A172 (cell line): ENCODE measurements around the gene OTOP2. TPM values are rescaled to one million over a fixed set of nuclear protein-coding genes. Genes with fewer than 3 reads are reported as not detected.
"Not testable (repeated sequence)": the region's sequence is repeated elsewhere in the genome, so short reads cannot be mapped to it uniquely, and the experiment has no call there.

Experiments
- DNase-seq: peaks from one replicate; pipeline ENCODE4 v3.0.0-alpha.2; 2015; ENCODE audit warnings: low spot score
- total RNA-seq: library from RNA; depleted of rRNA; stranded (reverse); fragments of >200 nt; shearing (Covaris generic); gene quantifications from 2 replicates; pipeline ENCODE4 v1.2.3, GENCODE V29; 2014

OTOP2 gene
- total RNA-seq, 1 experiment from 2014 or later, result not detected

DNA sequence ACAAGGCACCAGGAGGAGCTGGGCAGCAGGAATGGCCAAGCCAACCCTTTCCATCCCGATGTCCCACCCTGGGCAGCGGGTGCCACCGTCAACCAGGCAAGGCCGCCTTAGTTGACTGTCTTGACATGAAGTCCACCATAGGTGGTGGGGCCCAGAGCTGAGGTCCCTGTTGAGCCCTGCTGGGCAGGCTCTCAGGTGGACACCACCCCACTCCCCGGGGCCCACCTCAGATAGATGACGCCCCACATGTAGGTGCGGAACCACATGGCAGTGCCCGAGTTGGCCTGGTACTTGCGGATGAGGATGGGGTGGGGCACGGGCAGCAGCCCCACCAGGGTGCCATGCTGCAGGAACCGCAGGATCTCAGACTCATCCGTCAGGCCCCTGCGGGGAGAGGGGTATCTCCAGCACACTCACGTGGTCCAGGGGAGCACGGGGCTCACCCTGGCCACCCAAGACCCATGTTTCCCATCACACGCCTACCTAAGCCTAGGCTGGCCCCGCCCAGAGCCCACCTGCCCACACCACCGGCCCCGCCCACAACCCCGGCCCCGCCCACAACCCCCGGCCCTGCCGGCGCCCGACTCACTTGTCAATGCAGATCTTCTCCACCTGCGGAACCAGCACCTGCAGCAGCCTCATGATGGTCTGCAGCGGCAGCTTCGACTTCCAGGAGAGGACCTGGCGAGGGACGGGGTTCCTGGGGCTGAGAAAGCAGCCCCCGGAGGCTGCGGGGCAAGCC is 27.8 kb downstream of the OTOP2 start:
- no peak for DNase-seq

DNA sequence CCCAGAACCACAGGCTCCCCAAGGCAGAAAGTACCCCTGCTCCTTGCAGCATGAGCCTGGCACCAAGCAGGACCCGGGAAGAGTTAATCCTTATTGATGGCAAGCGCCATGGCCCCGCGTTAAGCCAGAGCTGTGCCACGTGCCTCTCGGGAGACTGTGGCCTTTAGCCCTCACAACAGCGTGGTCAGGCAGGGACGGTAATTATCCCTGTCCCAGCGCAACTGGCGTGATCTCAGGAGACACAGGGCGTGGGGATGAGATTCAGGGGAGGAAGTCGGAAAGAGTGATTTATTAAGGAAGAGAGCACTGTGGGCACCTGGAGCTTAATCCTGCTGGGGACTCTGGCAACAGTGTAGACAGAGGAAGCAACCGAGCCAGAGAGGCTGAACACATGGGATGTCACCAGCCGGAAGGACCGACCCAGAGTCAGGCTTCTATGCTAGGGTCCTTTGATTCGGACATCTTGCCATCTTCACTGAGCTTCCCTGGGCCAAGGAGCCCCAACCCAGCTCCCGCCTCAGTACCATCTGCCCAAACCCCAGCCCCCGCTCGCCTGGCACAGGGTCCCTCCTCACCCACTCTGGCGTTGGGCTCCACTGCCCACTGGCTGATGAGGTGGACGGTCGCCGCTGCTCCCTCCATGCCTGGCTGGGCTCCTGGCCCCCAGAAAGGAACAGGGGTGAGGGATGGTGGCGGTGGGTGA is 28.5 kb downstream of the OTOP2 start:
- no peak for DNase-seq

DNA sequence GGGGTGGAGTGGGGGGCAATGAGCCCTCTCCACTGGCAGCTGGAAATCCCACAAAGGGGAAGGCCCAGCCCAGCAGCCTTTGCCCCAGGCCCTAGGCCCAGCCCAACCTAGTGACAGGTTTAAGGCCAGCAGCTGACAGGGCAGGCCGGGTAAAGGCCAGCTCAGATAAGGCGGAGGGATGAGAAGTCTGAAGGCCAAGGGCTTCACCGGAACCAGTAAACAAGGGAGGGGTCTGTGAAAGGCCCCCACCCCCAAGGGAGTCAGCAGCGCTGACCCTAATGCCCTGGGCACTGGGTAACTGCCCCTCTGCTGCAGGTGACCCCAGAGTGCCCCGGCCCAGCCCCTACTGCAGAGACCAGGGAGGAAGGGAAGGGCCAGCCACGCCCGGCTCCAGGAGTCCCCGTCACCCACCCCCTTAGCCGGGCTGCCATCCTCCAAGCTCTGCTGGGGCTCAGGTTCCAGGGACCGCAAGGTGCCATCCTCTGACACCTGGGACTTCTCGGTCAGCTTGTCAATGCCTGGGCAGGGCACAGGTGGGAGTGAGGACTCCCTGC is 29.1 kb downstream of the OTOP2 start:
- no peak for DNase-seq

DNA sequence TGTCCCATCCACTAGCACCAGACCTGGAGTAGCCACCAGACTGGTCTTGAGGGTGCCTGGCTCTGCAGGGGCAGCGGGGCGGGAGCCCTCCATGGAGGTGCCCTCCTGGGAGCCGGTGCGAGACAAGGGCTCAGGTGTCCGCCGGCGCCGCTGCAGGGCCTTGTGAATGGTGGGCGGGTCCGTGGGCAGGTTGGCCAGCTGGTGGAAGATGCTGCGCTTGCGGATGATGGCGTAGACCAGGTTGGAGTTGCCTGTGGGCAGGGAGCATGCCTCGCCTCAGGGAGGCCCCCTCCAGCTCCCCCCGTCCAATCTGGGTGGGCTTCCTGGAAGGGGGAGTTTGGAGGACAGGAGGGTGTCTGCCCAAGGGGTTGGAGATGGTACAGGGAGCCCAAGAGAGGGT is 30.0 kb downstream of the OTOP2 start:
- DNase-seq, result no peak

DNA sequence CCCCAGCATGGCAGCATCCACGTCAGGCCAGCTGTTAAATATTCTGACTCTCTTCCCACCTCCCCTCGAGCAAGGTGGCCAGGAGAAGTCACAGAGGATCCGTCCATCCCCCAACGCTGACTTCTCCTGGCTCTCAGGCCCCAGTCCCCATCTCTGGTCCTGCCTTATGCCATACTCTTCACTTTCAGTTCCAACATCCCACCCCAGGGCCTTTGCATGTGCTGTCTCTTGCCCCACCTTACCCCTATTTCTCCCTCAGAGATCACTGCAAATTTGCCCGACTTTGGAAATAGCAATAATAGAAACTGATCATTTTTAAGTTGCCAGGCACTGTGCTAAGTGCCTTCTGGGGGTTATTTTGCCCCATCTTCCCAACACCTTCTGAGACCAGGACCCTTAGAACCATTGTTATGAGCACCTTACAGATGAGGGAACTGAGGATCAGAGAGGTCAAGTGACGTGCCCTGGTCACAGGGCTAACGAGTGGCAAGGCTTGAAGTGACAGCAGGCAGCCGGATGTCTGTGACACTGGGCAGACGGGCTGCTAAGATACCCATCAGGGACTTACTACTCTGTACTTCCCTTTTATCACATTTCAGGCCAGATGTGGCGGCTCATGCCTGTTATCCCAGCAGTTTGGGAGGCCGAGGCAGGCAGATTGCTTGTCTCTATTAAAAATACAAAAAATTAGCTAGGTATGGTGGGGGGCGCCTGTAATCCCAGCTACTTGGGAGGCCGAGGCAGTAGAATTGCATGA is 30.8 kb downstream of the OTOP2 start:
- DNase-seq, result no peak

DNA sequence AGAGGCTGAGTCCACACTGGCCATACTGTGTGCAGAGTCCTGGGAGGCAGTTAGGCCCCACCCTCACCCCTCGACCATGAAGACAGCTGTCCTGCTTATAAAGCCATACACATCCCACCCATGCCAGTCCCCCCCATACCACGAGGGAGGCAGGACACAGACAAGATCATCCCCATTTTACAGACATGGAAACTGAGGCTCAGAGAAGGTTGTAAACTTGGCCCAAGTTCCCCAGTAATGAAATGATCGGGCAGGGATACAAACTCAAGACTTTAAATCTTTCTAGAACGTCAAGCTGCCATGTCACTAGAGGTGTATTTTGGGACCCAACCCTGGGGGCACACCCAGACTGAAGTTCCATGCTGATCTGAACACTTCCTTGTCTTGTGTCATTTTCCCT is 32.0 kb downstream of the OTOP2 start:
- no peak for DNase-seq

DNA sequence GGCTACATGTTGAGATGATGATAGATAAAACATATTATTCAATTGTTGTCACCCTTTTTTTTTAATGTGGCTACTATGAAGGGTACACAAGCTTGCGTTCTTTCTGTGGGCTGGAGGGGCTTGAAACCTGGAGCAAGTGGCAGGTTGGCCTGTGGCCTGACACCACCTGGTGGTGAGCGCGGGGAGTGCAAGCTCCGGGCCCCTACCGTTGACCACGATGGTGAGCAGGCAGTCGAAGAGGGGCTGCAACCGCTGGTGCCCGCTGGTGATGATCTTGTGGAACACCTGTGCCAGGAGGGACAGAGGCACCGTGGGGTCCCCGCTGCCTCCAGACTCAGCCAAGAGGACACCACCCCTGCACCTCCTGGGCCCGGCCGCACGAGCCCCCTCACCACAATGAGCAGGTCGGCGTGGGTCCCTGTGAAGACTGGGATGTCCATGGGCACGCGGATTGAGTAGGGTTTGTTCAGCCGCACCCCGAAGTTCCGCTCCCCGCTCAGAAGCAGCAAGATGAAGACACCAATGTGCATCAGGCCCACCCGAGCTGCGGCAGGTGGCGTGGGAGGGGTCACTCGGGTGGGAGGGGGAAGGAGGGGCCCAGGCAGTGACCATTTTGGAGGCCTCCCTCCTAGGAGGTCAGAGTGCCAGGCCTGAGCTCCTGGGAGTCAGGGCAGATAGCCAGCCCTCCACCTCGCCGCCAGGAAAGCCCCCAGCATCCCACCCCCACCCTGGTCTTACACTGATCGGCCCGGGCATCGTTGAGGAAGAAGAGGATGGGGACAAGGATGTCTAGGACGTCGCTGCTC is 34.1 kb downstream of the OTOP2 start:
- DNase-seq, result peak; percentile 41

DNA sequence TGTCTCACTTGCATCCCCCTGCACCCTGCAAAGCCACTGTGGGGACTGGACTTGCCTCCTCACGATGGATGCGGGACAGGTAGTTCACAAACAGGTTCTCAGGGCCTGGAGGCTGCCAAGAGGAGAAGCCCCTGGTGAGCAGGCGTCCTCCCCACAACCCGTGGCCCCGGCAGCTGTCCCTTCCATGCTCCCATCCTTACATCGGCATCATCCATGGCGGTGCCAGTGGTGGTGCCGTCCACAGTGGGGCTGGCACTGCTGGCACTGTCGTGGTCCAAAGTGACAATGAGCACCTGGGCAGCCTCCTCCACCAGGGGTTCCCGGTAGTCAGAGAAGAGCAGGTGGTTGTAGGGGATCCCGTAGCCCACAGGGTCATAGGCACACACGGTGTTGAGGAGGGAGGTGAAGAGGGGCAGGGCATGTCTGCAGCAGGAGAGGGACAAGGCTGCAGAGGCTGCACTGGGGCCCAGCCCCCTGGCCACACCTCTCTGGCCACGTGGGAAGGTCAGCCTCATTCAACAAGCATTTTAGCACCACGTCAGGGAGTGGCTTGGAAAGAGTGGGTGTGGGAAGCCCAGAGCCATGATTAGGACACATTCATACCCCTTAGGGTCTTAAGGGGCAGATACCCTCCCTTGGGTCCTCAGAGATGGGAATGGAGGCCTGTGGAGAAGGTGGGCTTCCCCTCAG is 35.9 kb downstream of the OTOP2 start:
- DNase-seq, result peak; percentile 30

DNA sequence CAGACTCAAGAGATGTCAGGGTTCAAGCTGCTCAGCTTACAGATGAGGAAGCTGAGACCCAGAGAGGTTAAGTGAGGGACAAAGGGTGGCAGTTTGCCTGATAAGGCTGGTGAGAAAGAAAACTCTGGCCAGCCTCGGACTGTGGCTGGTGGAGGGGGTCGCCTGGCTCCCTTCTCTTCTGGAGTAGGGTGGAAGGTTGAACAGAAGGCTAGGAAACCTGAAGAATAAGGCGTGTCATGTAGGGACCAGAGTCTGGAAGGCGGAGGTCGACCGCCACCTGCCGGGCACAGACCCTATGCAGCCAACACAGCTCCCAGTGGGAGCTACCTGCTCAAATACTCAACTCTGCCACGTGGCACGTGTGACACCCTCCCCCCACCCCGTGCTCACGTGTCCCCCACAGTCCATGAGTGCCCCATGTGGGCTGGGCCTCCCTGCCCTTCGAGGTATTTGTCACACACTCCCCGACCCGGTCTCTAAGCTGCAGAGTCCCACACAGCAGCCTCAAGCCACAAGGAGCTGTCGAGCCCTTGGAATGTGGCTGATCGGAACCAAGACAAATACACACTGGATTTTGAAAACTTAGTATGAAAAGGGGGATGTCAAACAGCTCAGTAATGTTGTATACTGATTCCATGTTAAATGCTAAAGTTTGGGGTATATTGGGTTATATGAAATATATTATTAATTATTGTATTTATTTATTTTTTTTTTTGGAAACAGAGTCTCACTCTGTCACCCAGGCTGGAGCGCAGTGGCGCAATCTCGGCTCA is 36.7 kb downstream of the OTOP2 start:
- no peak for DNase-seq

DNA sequence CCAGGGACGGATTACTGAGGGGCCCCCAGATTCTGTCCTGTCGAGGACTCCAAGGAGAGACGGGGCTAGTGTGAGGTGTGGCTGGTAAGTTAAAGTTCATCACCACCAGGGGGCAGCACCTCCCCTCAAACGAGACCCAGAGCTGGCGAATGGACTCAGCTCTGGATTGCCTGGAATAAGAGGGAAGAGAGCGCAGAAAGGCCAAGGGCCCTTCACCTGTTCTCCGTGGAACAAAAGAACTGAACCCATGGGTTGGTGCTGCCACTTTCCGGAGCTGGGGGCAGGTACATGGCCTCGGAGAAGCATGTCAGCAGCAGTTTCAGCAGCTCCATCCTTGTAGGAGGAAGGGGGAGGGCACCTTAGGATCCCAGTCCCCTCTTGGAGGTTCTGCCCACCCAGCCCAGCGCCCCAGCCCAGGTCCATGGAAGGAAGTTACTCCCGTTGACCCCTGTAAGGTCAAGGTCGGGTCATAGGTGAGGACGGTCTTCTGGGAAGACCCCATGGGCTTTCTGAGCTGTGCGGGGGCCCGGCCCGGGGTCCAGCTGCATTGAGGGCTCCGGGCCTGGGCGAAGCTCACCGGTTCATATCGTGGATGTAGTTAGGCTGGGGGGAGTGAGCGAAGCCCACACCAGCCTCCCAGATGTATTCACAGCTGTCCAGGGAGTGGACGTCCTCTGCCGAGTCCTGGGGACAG is 37.7 kb downstream of the OTOP2 start:
- peak; percentile 82 for DNase-seq

DNA sequence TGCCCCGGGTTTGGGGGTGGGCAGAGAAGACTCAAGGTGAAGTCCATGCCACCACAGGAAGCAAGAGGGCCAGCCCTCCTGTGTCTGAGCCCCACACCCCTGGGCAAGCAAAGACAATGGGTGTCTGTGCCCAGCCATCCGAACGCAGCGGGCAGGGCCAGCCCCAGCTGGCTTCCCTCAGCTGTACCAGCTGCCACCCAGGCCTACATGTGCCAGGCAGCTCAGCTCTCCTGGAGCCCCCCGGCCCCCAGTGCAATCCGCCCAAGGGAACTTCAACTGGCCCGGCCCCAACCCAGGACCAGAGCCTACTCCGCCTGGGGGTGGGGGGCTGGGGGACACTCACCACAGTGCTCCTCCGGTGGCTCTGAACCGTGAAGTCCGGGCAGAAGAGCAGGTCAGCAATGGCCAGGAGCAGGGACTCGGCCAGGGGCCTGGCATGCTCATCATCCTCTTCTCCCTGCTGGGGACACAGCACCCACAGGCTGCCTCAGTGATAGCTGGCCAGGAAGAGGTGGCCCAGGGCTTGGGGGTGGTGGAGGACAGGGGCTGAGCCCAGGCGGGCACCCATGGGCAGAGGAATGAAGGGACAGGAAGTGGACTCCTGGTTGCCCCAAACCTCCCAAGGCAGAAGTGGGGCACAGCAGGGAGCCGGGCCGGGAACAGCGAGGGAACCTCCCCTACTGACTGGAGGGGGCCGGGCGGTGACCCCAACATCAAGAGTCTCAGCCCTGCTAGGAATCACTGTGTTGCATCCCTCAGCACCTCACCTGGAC is 38.7 kb downstream of the OTOP2 start:
- DNase-seq, result no peak

DNA sequence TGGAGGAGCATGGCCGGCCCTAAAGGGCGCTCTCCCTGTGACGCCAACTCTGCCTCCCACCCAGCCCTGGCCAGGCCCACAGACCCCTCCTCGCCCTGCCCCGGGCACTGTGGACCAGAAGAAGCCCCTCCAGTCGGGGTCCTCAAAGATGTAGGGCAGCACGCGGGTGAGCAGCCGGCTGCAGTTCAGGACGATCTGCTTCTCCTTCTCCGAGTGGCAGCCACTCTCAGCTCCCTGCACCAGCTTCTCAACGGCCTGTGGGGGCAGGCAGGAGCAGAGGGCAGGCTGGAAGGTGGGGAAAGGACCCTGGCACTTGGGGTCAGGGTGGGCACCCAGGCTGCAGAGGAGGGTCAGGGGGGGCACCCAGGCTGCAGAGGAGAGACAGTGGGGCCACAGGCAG is 39.6 kb downstream of the OTOP2 start:
- no peak for DNase-seq

DNA sequence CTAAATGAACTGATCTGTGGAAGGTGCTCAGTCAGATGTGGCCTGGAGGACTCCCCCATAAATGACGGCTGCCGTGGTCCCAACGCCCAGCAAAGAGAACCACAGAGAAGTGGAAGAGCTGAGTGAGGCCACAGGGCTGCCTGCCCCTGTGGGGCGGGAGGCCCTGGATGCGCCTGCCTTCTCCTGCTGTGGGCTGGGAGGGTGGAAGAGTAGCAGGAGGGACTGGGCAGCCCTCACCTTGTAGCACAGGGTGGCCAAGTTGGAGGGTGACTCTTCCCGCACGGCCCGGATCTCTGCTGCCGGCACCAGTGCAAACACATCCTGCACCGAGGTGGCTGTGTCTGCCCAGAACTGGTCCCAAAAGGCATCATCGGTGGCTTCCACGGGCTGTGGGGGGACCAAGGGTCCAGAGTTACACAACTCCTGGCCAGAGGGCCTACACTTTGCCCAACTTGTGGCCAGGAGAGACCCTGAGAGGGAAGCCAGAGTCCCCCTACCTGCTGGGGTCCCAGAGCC is 40.2 kb downstream of the OTOP2 start:
- no peak for DNase-seq

DNA sequence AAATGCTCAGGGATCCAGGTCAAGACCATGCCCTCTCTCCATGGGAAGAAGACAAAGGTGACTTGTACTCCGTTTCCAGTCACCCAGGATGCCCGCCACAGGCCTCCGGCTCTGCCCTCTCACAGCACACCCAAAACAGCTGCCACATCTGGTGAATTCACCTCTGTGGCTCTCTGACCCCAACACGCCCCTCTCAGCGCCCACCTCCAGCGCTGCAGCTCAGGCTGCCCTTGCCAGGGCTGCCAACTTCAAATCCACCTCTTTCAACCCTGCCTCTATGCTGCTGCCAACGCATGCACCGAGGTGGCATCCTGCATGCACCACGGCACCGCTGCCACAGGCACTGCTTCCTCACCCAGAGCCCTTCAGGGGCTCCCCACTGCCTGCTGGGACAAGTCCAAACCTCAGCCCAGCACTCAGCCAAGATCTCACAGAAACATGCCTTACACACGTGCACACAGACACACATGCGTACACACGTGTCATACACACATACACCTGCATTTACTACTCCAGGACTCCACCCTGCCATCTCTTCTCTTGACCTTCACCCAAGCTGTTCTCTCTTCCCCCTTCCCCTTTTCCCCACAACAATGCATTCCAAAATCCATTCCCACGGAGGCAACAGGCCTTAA is 41.0 kb downstream of the OTOP2 start:
- DNase-seq, result no peak

DNA sequence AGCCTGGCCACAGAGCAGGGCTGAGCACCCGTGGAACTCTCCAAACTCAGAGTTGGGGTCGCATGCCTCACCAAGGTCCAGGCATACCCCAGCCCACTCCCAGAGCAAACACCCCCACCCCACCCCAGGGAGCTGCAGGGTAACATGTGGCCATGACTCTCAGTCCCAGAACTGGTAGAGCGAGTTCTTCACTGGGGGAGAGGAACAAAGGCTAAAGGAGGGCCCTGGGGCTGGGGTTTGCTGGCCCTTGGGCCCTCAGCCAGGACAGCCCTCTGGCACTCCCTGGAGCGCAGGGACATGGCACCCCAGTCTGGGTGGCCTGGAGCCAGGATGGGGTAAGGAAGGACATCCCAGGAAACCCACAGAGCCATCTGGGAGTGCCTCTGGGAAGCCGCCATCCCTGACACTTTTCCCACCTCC is 44.3 kb downstream of the OTOP2 start:
- no peak for DNase-seq

DNA sequence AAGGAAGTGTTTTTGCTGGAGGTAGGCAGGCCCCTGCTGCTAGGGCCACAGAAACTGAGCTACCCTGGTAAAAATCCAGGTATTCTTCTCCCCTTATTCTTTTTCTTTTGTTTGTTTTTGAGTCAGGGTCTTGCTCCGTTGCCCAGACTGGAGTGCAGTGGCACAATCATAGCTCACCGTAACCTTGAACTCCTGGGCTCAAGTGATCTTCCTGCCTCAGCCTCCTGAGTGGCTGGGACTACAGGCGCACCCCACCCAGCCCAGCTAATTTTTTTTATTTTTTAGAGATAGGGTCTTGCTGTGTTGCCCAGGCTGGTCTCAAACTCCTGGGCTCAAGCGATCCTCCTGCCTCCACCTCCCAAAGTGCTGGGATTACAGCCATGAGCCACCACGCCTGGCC is 45.4 kb downstream of the OTOP2 start:
- not testable (repeated sequence) for DNase-seq

DNA sequence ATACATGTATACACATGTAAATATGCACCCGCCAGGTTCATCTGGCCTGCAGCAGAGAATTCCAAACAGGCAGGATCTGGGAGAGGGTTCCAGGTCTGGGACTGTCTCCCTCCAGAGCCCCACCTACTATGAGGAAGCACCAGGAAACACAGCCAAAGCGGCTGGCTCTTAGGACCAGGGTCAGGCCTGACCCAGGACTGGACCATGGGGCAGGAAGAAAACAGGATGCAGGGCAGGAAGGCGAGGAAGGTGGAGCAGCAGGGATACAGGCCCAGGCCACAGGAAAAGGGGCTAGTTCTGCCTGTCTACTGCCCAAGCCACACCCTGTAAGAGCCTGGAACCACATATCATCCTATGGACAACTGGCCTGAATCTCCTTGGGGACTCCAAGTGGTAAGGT is 46.3 kb downstream of the OTOP2 start:
- no peak for DNase-seq
